Amniotic stem cell (primary cell): ENCODE measurements around the gene SSBP3.
"Not testable (repeated sequence)": the region's sequence is repeated elsewhere in the genome, so short reads cannot be mapped to it uniquely, and the experiment has no call there.

Experiments used
- DNase-seq: peaks from one replicate; lab custom pipeline; 2025; lab: John Stamatoyannopoulos, UW

The SSBP3 gene

GRCh38 chr1:54392401-54392800, 13.8 kb downstream of the SSBP3 start:
- DNase-seq: no peak

GRCh38 chr1:54391450-54392209, 14.6 kb downstream of the SSBP3 start:
- DNase-seq: no peak

- DNase-seq: no peak
Observed at GRCh38 chr1:54390655-54391054, 15.5 kb downstream of the SSBP3 start.

GRCh38 chr1:54389608-54390007, 16.6 kb downstream of the SSBP3 start:
- DNase-seq: not testable (repeated sequence)

- DNase-seq: no peak
Observed at GRCh38 chr1:54387419-54387818, 18.8 kb downstream of the SSBP3 start.

GRCh38 chr1:54385727-54386022, 20.5 kb downstream of the SSBP3 start:
- no peak for DNase-seq

- DNase-seq: no peak
Observed at GRCh38 chr1:54384918-54385726, 21.1 kb downstream of the SSBP3 start.

GRCh38 chr1:54384471-54384870, 21.7 kb downstream of the SSBP3 start:
- no peak for DNase-seq

- DNase-seq: no peak
Observed at GRCh38 chr1:54381524-54381923, 24.7 kb downstream of the SSBP3 start.

- no peak for DNase-seq
Observed at GRCh38 chr1:54380290-54380882, 25.8 kb downstream of the SSBP3 start.

- DNase-seq: no peak
Observed at GRCh38 chr1:54379555-54380289, 26.5 kb downstream of the SSBP3 start.

GRCh38 chr1:54378874-54379554, 27.2 kb downstream of the SSBP3 start:
- DNase-seq: no peak

GRCh38 chr1:54378157-54378873, 27.9 kb downstream of the SSBP3 start:
- DNase-seq: no peak

- no peak for DNase-seq
Observed at GRCh38 chr1:54377040-54377691, 29.0 kb downstream of the SSBP3 start.

GRCh38 chr1:54376430-54377039, 29.7 kb downstream of the SSBP3 start:
- DNase-seq: no peak

GRCh38 chr1:54375712-54376429, 30.3 kb downstream of the SSBP3 start:
- DNase-seq: no peak

GRCh38 chr1:54375298-54375697, 30.9 kb downstream of the SSBP3 start:
- no peak for DNase-seq

- no peak for DNase-seq
Observed at GRCh38 chr1:54374766-54375165, 31.4 kb downstream of the SSBP3 start.

- DNase-seq: no peak
Observed at GRCh38 chr1:54372978-54373377, 33.2 kb downstream of the SSBP3 start.

GRCh38 chr1:54371942-54372275, 34.3 kb downstream of the SSBP3 start:
- no peak for DNase-seq
